ENCODE data around the gene BTBD6. TPM values are rescaled to one million over a fixed set of nuclear protein-coding genes. Genes with fewer than 3 reads are reported as not detected.
A peak's percentile ranks its signal among the peaks of the same experiment; 100 is the strongest.

Gene BTBD6
- total RNA-seq, 1 experiment from 2014 or later = 0.26 TPM

DNA sequence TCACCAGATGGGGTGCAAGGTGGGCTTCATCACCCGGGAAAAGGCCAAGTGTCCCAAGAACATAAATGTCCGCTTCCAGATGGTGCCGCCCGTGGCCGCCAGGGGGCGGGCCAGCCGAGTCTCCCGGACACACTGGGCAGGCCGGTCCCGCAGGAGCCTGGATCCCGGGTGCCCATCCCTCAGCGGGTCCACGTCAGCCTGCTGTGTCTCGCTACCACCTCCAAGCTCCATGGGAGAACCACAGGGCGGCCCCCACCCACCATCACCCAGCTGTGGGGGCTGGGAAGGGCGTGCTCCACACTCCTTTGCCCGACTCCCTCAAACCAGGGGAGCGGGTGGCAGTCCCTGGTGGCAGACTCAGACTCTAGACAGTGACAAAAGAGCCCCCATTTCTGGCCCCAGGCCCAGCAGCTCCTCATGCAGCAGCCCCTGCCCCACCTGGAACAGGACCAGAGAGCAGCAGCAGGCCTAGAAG is 45.2 kb upstream of the BTBD6 start:
- Histone ChIP-seq H3K36me3 (ENCODE audit: control insufficient read depth, insufficient read depth, low read length) (no peaks in the 10 kb centered on the region), H3K9me3 (ENCODE audit: control insufficient read depth, insufficient read depth, low read depth, low read length) (no peaks in the 10 kb centered on the region), H3K4me1 (ENCODE audit: control insufficient read depth, insufficient read depth, low read length) (peaks cover 4% of the 10 kb centered on the region; the same call in 1 of the 2 replicates), H3K4me3 (ENCODE audit: low read depth in 2 of 2, low read length in 2 of 2) (no peak overlapping the region), H3K27me3 (ENCODE audit: control insufficient read depth, insufficient read depth, low read length) (no peaks in the 10 kb centered on the region), H3K27ac (ENCODE audit: low read length) (no peak overlapping the region)
- in situ Hi-C loops (cut with HindIII; ENCODE audit: low pct_unique_long_range_greater_than_20kb, low sequenced_read_pairs) = no loop called here
- TF ChIP-seq, protein P1, sequence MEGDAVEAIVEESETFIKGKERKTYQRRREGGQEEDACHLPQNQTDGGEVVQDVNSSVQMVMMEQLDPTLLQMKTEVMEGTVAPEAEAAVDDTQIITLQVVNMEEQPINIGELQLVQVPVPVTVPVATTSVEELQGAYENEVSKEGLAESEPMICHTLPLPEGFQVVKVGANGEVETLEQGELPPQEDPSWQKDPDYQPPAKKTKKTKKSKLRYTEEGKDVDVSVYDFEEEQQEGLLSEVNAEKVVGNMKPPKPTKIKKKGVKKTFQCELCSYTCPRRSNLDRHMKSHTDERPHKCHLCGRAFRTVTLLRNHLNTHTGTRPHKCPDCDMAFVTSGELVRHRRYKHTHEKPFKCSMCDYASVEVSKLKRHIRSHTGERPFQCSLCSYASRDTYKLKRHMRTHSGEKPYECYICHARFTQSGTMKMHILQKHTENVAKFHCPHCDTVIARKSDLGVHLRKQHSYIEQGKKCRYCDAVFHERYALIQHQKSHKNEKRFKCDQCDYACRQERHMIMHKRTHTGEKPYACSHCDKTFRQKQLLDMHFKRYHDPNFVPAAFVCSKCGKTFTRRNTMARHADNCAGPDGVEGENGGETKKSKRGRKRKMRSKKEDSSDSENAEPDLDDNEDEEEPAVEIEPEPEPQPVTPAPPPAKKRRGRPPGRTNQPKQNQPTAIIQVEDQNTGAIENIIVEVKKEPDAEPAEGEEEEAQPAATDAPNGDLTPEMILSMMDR (IDR thresholded peaks at IDR 0.05) = peak; percentile 94
- TF ChIP-seq, protein P2, sequence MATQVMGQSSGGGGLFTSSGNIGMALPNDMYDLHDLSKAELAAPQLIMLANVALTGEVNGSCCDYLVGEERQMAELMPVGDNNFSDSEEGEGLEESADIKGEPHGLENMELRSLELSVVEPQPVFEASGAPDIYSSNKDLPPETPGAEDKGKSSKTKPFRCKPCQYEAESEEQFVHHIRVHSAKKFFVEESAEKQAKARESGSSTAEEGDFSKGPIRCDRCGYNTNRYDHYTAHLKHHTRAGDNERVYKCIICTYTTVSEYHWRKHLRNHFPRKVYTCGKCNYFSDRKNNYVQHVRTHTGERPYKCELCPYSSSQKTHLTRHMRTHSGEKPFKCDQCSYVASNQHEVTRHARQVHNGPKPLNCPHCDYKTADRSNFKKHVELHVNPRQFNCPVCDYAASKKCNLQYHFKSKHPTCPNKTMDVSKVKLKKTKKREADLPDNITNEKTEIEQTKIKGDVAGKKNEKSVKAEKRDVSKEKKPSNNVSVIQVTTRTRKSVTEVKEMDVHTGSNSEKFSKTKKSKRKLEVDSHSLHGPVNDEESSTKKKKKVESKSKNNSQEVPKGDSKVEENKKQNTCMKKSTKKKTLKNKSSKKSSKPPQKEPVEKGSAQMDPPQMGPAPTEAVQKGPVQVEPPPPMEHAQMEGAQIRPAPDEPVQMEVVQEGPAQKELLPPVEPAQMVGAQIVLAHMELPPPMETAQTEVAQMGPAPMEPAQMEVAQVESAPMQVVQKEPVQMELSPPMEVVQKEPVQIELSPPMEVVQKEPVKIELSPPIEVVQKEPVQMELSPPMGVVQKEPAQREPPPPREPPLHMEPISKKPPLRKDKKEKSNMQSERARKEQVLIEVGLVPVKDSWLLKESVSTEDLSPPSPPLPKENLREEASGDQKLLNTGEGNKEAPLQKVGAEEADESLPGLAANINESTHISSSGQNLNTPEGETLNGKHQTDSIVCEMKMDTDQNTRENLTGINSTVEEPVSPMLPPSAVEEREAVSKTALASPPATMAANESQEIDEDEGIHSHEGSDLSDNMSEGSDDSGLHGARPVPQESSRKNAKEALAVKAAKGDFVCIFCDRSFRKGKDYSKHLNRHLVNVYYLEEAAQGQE (IDR thresholded peaks at IDR 0.05; ENCODE audit: insufficient read depth in 1 of 2, low read depth in 2 of 2, low read length in 1 of 2) = no peak
- peak; percentile 70 for ATAC-seq
- peak; percentile 7 for DNase-seq (ENCODE audit: low read depth, low spot score)
- ChIA-PET POLR2A (no interaction called here), CTCF (interaction anchor here (0.6 kb wide), 1 partner anchor 86 kb away, joined by 4 read pairs; no protein-coding TSS in a partner anchor)
- intact Hi-C loops (cut with micrococcal nuclease; ENCODE audit: unreplicated experiment) = loop anchor here (5.0 kb wide), 1 partner anchor 79 kb away; no protein-coding TSS in a partner anchor
- BruUV-seq (replicated peaks) = no TSS peak

DNA sequence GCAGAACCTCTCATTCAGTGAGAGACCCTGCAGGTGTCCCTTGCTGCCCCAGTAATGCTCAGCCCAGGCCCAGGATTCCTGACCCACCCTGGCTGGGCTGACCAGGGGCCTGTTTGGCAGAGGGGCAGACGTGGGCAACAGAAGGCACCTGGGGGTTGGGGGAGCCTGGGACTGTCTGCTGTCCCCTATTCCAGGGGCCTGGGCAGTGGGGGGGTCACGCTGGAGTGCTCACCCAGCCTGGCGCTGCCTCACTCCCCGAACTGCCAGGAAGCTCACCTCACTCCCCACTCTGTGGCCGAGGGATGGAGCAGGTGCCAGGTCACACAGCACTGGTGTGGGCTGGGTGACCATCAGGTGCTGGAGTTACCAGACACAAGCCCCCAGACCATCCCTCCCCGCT is 44.6 kb upstream of the BTBD6 start:
- Histone ChIP-seq H3K27ac (ENCODE audit: low read length) (no peak overlapping the region), H3K4me1 (ENCODE audit: control insufficient read depth, insufficient read depth, low read length) (peaks cover 4% of the 10 kb centered on the region; the same call in 1 of the 2 replicates), H3K4me3 (ENCODE audit: low read depth in 2 of 2, low read length in 2 of 2) (no peak overlapping the region), H3K9me3 (ENCODE audit: control insufficient read depth, insufficient read depth, low read depth, low read length) (no peaks in the 10 kb centered on the region), H3K27me3 (ENCODE audit: control insufficient read depth, insufficient read depth, low read length) (no peaks in the 10 kb centered on the region), H3K36me3 (ENCODE audit: control insufficient read depth, insufficient read depth, low read length) (no peaks in the 10 kb centered on the region)
- CTCF ChIA-PET = interaction anchor here (0.6 kb wide), 1 partner anchor 85 kb away, joined by 4 read pairs; no protein-coding TSS in a partner anchor
- ATAC-seq (no peak), DNase-seq (ENCODE audit: low read depth, low spot score) (no peak)
- intact Hi-C loops (cut with micrococcal nuclease; ENCODE audit: unreplicated experiment) (loop anchor here (5.0 kb wide), 1 partner anchor 79 kb away; no protein-coding TSS in a partner anchor), in situ Hi-C loops (cut with HindIII; ENCODE audit: low pct_unique_long_range_greater_than_20kb, low sequenced_read_pairs) (no loop called here)
- BruUV-seq (replicated peaks) = no TSS peak
- POLR2A ChIA-PET = no interaction called here
- TF ChIP-seq, protein P1 (IDR thresholded peaks at IDR 0.05) = no peak
- TF ChIP-seq TCF7L2 (IDR thresholded peaks at IDR 0.05; ENCODE audit: low read depth, low read length) = no peak
- TF ChIP-seq POLR2AphosphoS5 (IDR thresholded peaks at IDR 0.05; ENCODE audit: low read depth, low read length) = no peak
- no peak for TF ChIP-seq SIN3A (IDR thresholded peaks at IDR 0.05; ENCODE audit: borderline replicate concordance, insufficient read depth, low read depth, low read length)
- TF ChIP-seq, protein P2 (IDR thresholded peaks at IDR 0.05; ENCODE audit: insufficient read depth in 1 of 2, low read depth in 2 of 2, low read length in 1 of 2) = no peak

All from Panc1 (cell line).